ENCODE results near the gene CACNB3. TPM values are rescaled to one million over a fixed set of nuclear protein-coding genes. Genes with fewer than 3 reads are reported as not detected.

Gene CACNB3
- 23.8 to 38.2 TPM (median 31.2 TPM) in 5 replicates for total RNA-seq (2022; extraction: Qiagen RNA extraction)

GRCh38 chr12:48817873-48818830 lies at the start of gene CACNB3:
Gene CACNB3, plus strand, starts transcription at chr12:48818496. Its CDS starts 434 bp downstream, at chr12:48818930.

GRCh38 chr12:48788854-48789775 lies 29.2 kb upstream of the CACNB3 start, which contains the start of gene ADCY6:
Gene ADCY6, minus strand, starts transcription at chr12:48789089. Its CDS starts 5,655 bp downstream, at chr12:48783434.

GRCh38 chr12:48851883-48852733 lies 33.8 kb downstream of the CACNB3 start, which contains the start of gene DDX23:
Gene DDX23, minus strand, starts transcription at chr12:48852163. Its CDS starts 6,381 bp downstream, at chr12:48845782.

GRCh38 chr12:48865281-48866051 lies 47.2 kb downstream of the CACNB3 start, which contains the start of gene RND1:
Gene RND1, minus strand, starts transcription at chr12:48865870. Its CDS starts 103 bp downstream, at chr12:48865767.

Other genes with a start within 250 kb of the CACNB3 start
- not detected in 5 replicates for gene LALBA, start 248.4 kb upstream of the CACNB3 start, total RNA-seq (2022; extraction: Qiagen RNA extraction)
- gene KANSL2, start 136.3 kb upstream of the CACNB3 start, total RNA-seq (2022; extraction: Qiagen RNA extraction), result 36.7 to 51.0 TPM (median 37.1 TPM) in 5 replicates
- gene CCNT1, start 101.8 kb upstream of the CACNB3 start, total RNA-seq (2022; extraction: Qiagen RNA extraction), result 11.9 to 14.0 TPM (median 12.5 TPM) in 5 replicates
- 9.5 to 12.7 TPM (median 11.3 TPM) in 5 replicates for gene ADCY6, start 29.4 kb upstream of the CACNB3 start, total RNA-seq (2022; extraction: Qiagen RNA extraction)
- gene DDX23, start 33.7 kb downstream of the CACNB3 start, total RNA-seq (2022; extraction: Qiagen RNA extraction), result 71.9 to 82.8 TPM (median 75.2 TPM) in 5 replicates
- gene RND1, start 47.4 kb downstream of the CACNB3 start, total RNA-seq (2022; extraction: Qiagen RNA extraction), result 3.1 to 4.9 TPM (median 3.4 TPM) in 5 replicates
- gene FKBP11, start 107.0 kb downstream of the CACNB3 start, total RNA-seq (2022; extraction: Qiagen RNA extraction), result 48.4 to 61.7 TPM (median 57.5 TPM) in 5 replicates
- gene ARF3, start 139.0 kb downstream of the CACNB3 start, total RNA-seq (2022; extraction: Qiagen RNA extraction), result 114 to 159 TPM (median 151 TPM) in 5 replicates
- 1.6 to 2.3 TPM (median 1.9 TPM) in 5 replicates for gene WNT10B, start 153.2 kb downstream of the CACNB3 start, total RNA-seq (2022; extraction: Qiagen RNA extraction)
- gene WNT1, start 159.8 kb downstream of the CACNB3 start, total RNA-seq (2022; extraction: Qiagen RNA extraction), result 0.09 to 0.17 TPM (median 0.13 TPM) in 5 replicates
- gene DDN, start 180.9 kb downstream of the CACNB3 start, total RNA-seq (2022; extraction: Qiagen RNA extraction), result 0.50 to 0.82 TPM (median 0.66 TPM) in 5 replicates
- gene PRKAG1, start 200.3 kb downstream of the CACNB3 start, total RNA-seq (2022; extraction: Qiagen RNA extraction), result 39.8 to 43.2 TPM (median 40.2 TPM) in 5 replicates
- 28.7 to 38.1 TPM (median 34.0 TPM) in 5 replicates for gene KMT2D, start 242.3 kb downstream of the CACNB3 start, total RNA-seq (2022; extraction: Qiagen RNA extraction)